ENCODE data around the gene BACE1. TPM values are rescaled to one million over a fixed set of nuclear protein-coding genes. Genes with fewer than 3 reads are reported as not detected.

The BACE1 gene
- total RNA-seq, 1 donor from 2014 or later, result 8.2 TPM

- H3K27me3 ChIP-seq, result no peaks in the 10 kb centered on the region
- Mint-ChIP-seq H3K4me1 (peaks cover 22% of the 10 kb centered on the region), H3K27ac (no peak overlapping the region), H3K4me3 (no peak overlapping the region), H3K36me3 (no peaks in the 10 kb centered on the region), H3K27me3 (ENCODE audit: insufficient read depth, low read depth) (peaks cover 4% of the 10 kb centered on the region), H3K9me3 (no peaks in the 10 kb centered on the region)
- no peak overlapping the region for H3K4me3 ChIP-seq
- H3F3A ChIP-seq (ENCODE audit: low read depth), result peaks cover 32% of the 10 kb centered on the region
- TF ChIP-seq EZH2 (IDR thresholded peaks at IDR 0.05), result no peak
- no peak for TF ChIP-seq CTCF (IDR thresholded peaks at IDR 0.05)
- TF ChIP-seq EZH2phosphoT487 (IDR thresholded peaks at IDR 0.05), result no peak
- no peak overlapping the region for H3K9ac ChIP-seq
- H3K36me3 ChIP-seq, result no peaks in the 10 kb centered on the region
- no peak overlapping the region for H3K27ac ChIP-seq
- H3K4me2 ChIP-seq, result no peak overlapping the region
- H3K4me1 ChIP-seq, result peaks cover 22% of the 10 kb centered on the region
- no peaks in the 10 kb centered on the region for H3K9me3 ChIP-seq (ENCODE audit: low read depth)
- H2AFZ ChIP-seq (replicated peaks), result no peak overlapping the region
- H3K79me2 ChIP-seq (ENCODE audit: low read depth), result no peaks in the 10 kb centered on the region
- H4K20me1 ChIP-seq (ENCODE audit: low read depth), result no peaks in the 10 kb centered on the region
- no peak for DNase-seq (ENCODE audit: low spot score)
Measured at GRCh38 chr11:117296881-117297280, 19.2 kb downstream of the BACE1 start.

- no peak overlapping the region for H2AFZ ChIP-seq (replicated peaks)
- H3K79me2 ChIP-seq (ENCODE audit: low read depth), result no peaks in the 10 kb centered on the region
- H3K27ac Mint-ChIP-seq, result no peak overlapping the region
Measured at GRCh38 chr11:117295438-117296137, 20.5 kb downstream of the BACE1 start.

GRCh38 chr11:117292616-117293015 is 23.4 kb downstream of the BACE1 start:
- H3K4me1 ChIP-seq, result no peaks in the 10 kb centered on the region
- no peaks in the 10 kb centered on the region for H3K27me3 ChIP-seq
- Mint-ChIP-seq H3K27me3 (ENCODE audit: insufficient read depth, low read depth) (no peaks in the 10 kb centered on the region), H3K27ac (no peak overlapping the region), H3K4me3 (no peak overlapping the region), H3K4me1 (no peaks in the 10 kb centered on the region), H3K36me3 (peaks cover 18% of the 10 kb centered on the region), H3K9me3 (no peaks in the 10 kb centered on the region)
- no peaks in the 10 kb centered on the region for H3K36me3 ChIP-seq
- H3K27ac ChIP-seq, result no peak overlapping the region
- no peak overlapping the region for H3K9ac ChIP-seq
- DNase-seq (ENCODE audit: low spot score), result no peak
- H2AFZ ChIP-seq (replicated peaks), result no peak overlapping the region
- no peaks in the 10 kb centered on the region for H3K79me2 ChIP-seq (ENCODE audit: low read depth)
- H3K4me2 ChIP-seq, result no peak overlapping the region
- no peaks in the 10 kb centered on the region for H3K9me3 ChIP-seq (ENCODE audit: low read depth)
- TF ChIP-seq EZH2 (IDR thresholded peaks at IDR 0.05), result no peak
- no peak for TF ChIP-seq EZH2phosphoT487 (IDR thresholded peaks at IDR 0.05)
- no peak for TF ChIP-seq CTCF (IDR thresholded peaks at IDR 0.05)
- H3F3A ChIP-seq (ENCODE audit: low read depth), result peaks cover 8% of the 10 kb centered on the region
- H4K20me1 ChIP-seq (ENCODE audit: low read depth), result no peaks in the 10 kb centered on the region
- H3K4me3 ChIP-seq, result no peak overlapping the region

More at GRCh38 chr11:117295438-117296137, 20.5 kb downstream of the BACE1 start:
- no peaks in the 10 kb centered on the region for H3K27me3 ChIP-seq
- H3K27ac ChIP-seq, result no peak overlapping the region
- no peak overlapping the region for H3K9ac ChIP-seq
- peaks cover 17% of the 10 kb centered on the region for H3K4me1 ChIP-seq
- H3K36me3 ChIP-seq, result no peaks in the 10 kb centered on the region
- Mint-ChIP-seq H3K4me3 (no peak overlapping the region), H3K36me3 (peaks cover 8% of the 10 kb centered on the region), H3K27me3 (ENCODE audit: insufficient read depth, low read depth) (peaks cover under 1% of the 10 kb centered on the region), H3K9me3 (no peaks in the 10 kb centered on the region), H3K4me1 (peaks cover 16% of the 10 kb centered on the region)
- TF ChIP-seq CTCF (IDR thresholded peaks at IDR 0.05) (no peak), EZH2phosphoT487 (IDR thresholded peaks at IDR 0.05) (no peak), EZH2 (IDR thresholded peaks at IDR 0.05) (no peak)
- peaks cover 26% of the 10 kb centered on the region for H3F3A ChIP-seq (ENCODE audit: low read depth)
- no peak for DNase-seq (ENCODE audit: low spot score)
- no peaks in the 10 kb centered on the region for H4K20me1 ChIP-seq (ENCODE audit: low read depth)
- no peak overlapping the region for H3K4me2 ChIP-seq
- H3K4me3 ChIP-seq, result no peak overlapping the region
- no peaks in the 10 kb centered on the region for H3K9me3 ChIP-seq (ENCODE audit: low read depth)

All from neural progenitor cell (in vitro differentiated cells).